IMR-90 (cell line): ENCODE measurements around the gene SIN3B. TPM values are rescaled to one million over a fixed set of nuclear protein-coding genes. Genes with fewer than 3 reads are reported as not detected.

Experiments used
- ATAC-seq: fragments of 200-7000 bp; cut with Tn5 transposase; 2 replicates; pipeline ENCODE4 v1.9.1; 2020; ENCODE audit warnings: low read depth, mild to moderate bottlenecking, moderate library complexity
- BruUV-seq: library from RNA; stranded (reverse); fragments of 400-500 nt; replicated peaks from 2 replicates; lab custom pipeline; 2021; lab: Mats Ljungman, UMichigan
- CTCF ChIA-PET: fragments of 300-600 bp; formaldehyde crosslinking; extraction: SDS; loops from one replicate; lab custom pipeline; 2021; ENCODE audit warnings: antibody characterized with exemption; lab: Yijun Ruan, JAX
- POLR2A ChIA-PET: fragments of 300-600 bp; sonication (Branson Sonifier 250); formaldehyde crosslinking; loops from one replicate; lab custom pipeline; 2022; ENCODE audit warnings: antibody characterized with exemption; ENCODE audit not compliant: unreplicated experiment; lab: Charles Lee
- DNase-seq: peaks from one replicate; pipeline ENCODE4 v3.0.0; 2013
- H2AFZ ChIP-seq: replicated peaks from 2 replicates; pipeline ENCODE3; 2013; ENCODE audit warnings: low read length, mild to moderate bottlenecking; ENCODE audit not compliant: poor library complexity
- H2AK5ac ChIP-seq: 2 replicates; pipeline ENCODE4 v1.6.1; 2013; ENCODE audit warnings: low read depth, low read length, inconsistent platforms
- H2AK9ac ChIP-seq: replicated peaks from 2 replicates; pipeline ENCODE3; 2013; ENCODE audit warnings: mild to moderate bottlenecking, low read depth, low read length, moderate library complexity; ENCODE audit not compliant: poor library complexity
- H2BK120ac ChIP-seq: 2 replicates; pipeline ENCODE4 v1.6.1; 2013; ENCODE audit warnings: low read depth, low read length, inconsistent platforms
- H2BK15ac ChIP-seq: 3 replicates; pipeline ENCODE4 v1.6.1; 2013; ENCODE audit warnings: low read depth, low read length, inconsistent platforms
- H2BK20ac ChIP-seq: 2 replicates; pipeline ENCODE4 v1.6.1; 2013; ENCODE audit warnings: low read depth, mild to moderate bottlenecking, inconsistent platforms, low read length, moderate library complexity
- H2BK5ac ChIP-seq: 2 replicates; pipeline ENCODE4 v1.6.1; 2013; ENCODE audit warnings: mild to moderate bottlenecking, low read depth, low read length, inconsistent platforms; ENCODE audit not compliant: poor library complexity, severe bottlenecking
- H3K14ac ChIP-seq: replicated peaks from 2 replicates; pipeline ENCODE4 v1.6.1; 2013; ENCODE audit warnings: low read depth, low read length, inconsistent platforms
- H3K18ac ChIP-seq: 2 replicates; pipeline ENCODE4 v1.6.1; 2013; ENCODE audit warnings: low read depth, low read length, control low read depth
- H3K23ac ChIP-seq: 2 replicates; pipeline ENCODE4 v1.6.1; 2013; ENCODE audit warnings: low read depth, low read length, inconsistent platforms
- H3K27ac ChIP-seq: 2 replicates; pipeline ENCODE4 v1.5.1; 2013; ENCODE audit warnings: mild to moderate bottlenecking, control low read depth, low read length; ENCODE audit not compliant: insufficient read depth
- H3K27me3 ChIP-seq: 2 replicates; pipeline ENCODE4 v1.6.1; 2013; ENCODE audit warnings: low read length; ENCODE audit not compliant: control insufficient read depth, insufficient read depth
- H3K36me3 ChIP-seq: 2 replicates; pipeline ENCODE4 v1.6.1; 2013; ENCODE audit warnings: low read length, mixed read lengths; ENCODE audit not compliant: control insufficient read depth, insufficient read depth
- H3K4ac ChIP-seq: 2 replicates; pipeline ENCODE4 v1.6.1; 2013; ENCODE audit warnings: low read depth, low read length, inconsistent platforms
- H3K4me1 ChIP-seq: 2 replicates; pipeline ENCODE4 v1.6.1; 2013; ENCODE audit warnings: low read length, mixed read lengths; ENCODE audit not compliant: control insufficient read depth, insufficient read depth
- H3K4me2 ChIP-seq: 2 replicates; pipeline ENCODE4 v1.6.1; 2013; ENCODE audit warnings: low read depth, mild to moderate bottlenecking, control low read depth, low read length, moderate library complexity
- H3K4me3 ChIP-seq: 2 replicates; pipeline ENCODE4 v1.5.1; 2013; ENCODE audit warnings: low read depth, mild to moderate bottlenecking, control low read depth, low read length, moderate library complexity; ENCODE audit not compliant: insufficient read depth
- H3K56ac ChIP-seq: 2 replicates; pipeline ENCODE4 v1.6.1; 2013; ENCODE audit warnings: low read length, inconsistent platforms; ENCODE audit not compliant: insufficient read depth; ENCODE audit errors: extremely low read depth
- H3K79me1 ChIP-seq, 2 experiments: 2 replicates each; pipeline ENCODE4 v1.6.1; 2013; ENCODE audit warnings: low read length in 2 of 2, inconsistent platforms in 1 of 2, low read depth in 1 of 2
- H3K9ac ChIP-seq: 2 replicates; pipeline ENCODE4 v1.6.1; 2013; ENCODE audit warnings: low read depth, low read length, control low read depth
- H3K9me1 ChIP-seq: 2 replicates; pipeline ENCODE4 v1.6.1; 2013; ENCODE audit warnings: low read length, inconsistent platforms; ENCODE audit not compliant: insufficient read depth
- H3K9me3 ChIP-seq: 2 replicates; pipeline ENCODE4 v1.6.1; 2013; ENCODE audit warnings: low read length; ENCODE audit not compliant: control insufficient read depth, insufficient read depth
- H4K20me1 ChIP-seq: 2 replicates; pipeline ENCODE4 v1.6.1; 2013; ENCODE audit warnings: low read length, inconsistent platforms; ENCODE audit not compliant: insufficient read depth
- H4K5ac ChIP-seq: 2 replicates; pipeline ENCODE4 v1.6.1; 2013; ENCODE audit warnings: mild to moderate bottlenecking, low read depth, low read length, control low read depth
- H4K8ac ChIP-seq, 2 experiments: 2 replicates each; pipeline ENCODE4 v1.6.1; 2013; ENCODE audit warnings: low read depth in 2 of 2, low read length in 2 of 2, control low read depth in 1 of 2, inconsistent platforms in 1 of 2
- H4K91ac ChIP-seq: 2 replicates; pipeline ENCODE4 v1.6.1; 2013; ENCODE audit warnings: low read depth, low read length, inconsistent platforms; ENCODE audit not compliant: insufficient read depth
- MAZ ChIP-seq: IDR thresholded peaks from 2 replicates; pipeline ENCODE4 v1.6.1; 2012; ENCODE audit warnings: low read depth, mild to moderate bottlenecking, low read length, improper control_type of control experiment, moderate library complexity, borderline replicate concordance
- MXI1 ChIP-seq: IDR thresholded peaks from 2 replicates; pipeline ENCODE4 v1.6.1; 2012; ENCODE audit warnings: low read depth, mild to moderate bottlenecking, low read length, moderate library complexity, borderline replicate concordance
- NFE2L2 ChIP-seq: fragments of 150-350 bp; IDR thresholded peaks from 2 replicates; pipeline ENCODE4 v1.6.1; 2016; ENCODE audit warnings: low read depth, mild to moderate bottlenecking, low read length
- RAD21 ChIP-seq: IDR thresholded peaks from 2 replicates; pipeline ENCODE4 v1.6.1; 2012; ENCODE audit warnings: low read length, improper control_type of control experiment
- WGBS, 2 experiments: methylation state at CpG; one replicate each; pipeline versions ENCODE4 v1.1.5 to v1.1.7; 2013; ENCODE audit warnings: missing lambda C conversion rate in 2 of 2; ENCODE audit not compliant: insufficient read length in 1 of 2; ENCODE audit errors: extremely low coverage in 2 of 2; 5-methylcytosine and 5-hydroxymethylcytosine counted together
- dilution Hi-C: fragments of 300-500 bp; cut with HindIII; formaldehyde crosslinking; loops from one replicate; pipeline ENCODE4 v1.14.3; 2018; ENCODE audit warnings: low sequenced_read_pairs; ENCODE audit not compliant: unreplicated experiment
- in situ Hi-C: fragments of 300-500 bp; cut with MboI; formaldehyde crosslinking; loops from 3 replicates; pipeline ENCODE4 v1.14.3; 2019; ENCODE audit warnings: low sequenced_read_pairs, inconsistent platforms, mixed read lengths
- intact Hi-C: fragments of 100-400 bp; cut with micrococcal nuclease; formaldehyde crosslinking; loops from 2 replicates; pipeline ENCODE4 v1.10.0; 2022
- polyA plus RNA-seq, 3 experiments: library from polyadenylated mRNA; depleted of rRNA; stranded (reverse); fragments of >200 nt; gene quantifications; 2 replicates each; pipeline ENCODE4 v1.2.3, GENCODE V29; 2012; ENCODE audit warnings: low replicate concordance in 1 of 3
- total RNA-seq: library from RNA; depleted of rRNA; stranded (reverse); fragments of >200 nt; gene quantifications from 2 replicates; pipeline ENCODE4 v1.2.3, GENCODE V29; 2012
- TF ChIP-seq, protein P1 (sequence below): conservative IDR thresholded peaks from 2 replicates; pipeline ENCODE4 v1.5.1; 2012; ENCODE audit warnings: mild to moderate bottlenecking, low read depth, low read length, improper control_type of control experiment

SIN3B gene
- total and polyA plus RNA-seq, 2 of the 4 experiments (the other 2 are of a cell fraction): 7.9 to 40.0 TPM

DNA sequence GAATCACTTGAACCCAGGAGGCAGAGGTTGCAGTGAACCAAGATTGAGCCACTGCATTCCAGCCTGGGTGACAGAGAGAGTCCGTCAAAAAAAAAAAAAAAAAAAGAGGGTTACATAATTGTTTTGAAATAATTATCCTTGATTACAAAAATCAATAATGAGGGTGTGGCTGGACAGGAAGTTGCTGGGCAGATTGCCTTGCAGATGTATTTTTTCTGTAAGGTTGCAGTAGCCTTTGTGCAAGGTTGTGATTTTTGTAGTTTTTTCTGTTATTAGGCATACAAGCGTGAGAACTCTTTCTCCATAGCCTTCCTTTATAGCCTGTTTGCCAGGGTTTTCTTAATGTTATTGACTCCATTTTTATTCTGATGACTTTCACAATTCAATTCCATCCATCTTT is 40.7 kb upstream of the SIN3B start:
- ATAC-seq: no peak
- Histone ChIP-seq H2AFZ (no peak overlapping the region), H2AK5ac (no peak overlapping the region), H4K8ac (no peak overlapping the region), H2BK5ac (no peak overlapping the region), H3K56ac (no peak overlapping the region), H3K27me3 (no peaks in the 10 kb centered on the region), H4K5ac (no peak overlapping the region), H3K9me3 (peaks cover 14% of the 10 kb centered on the region), H3K4ac (no peak overlapping the region), H3K23ac (no peak overlapping the region), H3K79me1 (no peaks in the 10 kb centered on the region), H4K91ac (no peak overlapping the region), H3K27ac (no peak overlapping the region), H2BK20ac (no peak overlapping the region), H2AK9ac (no peak overlapping the region), H3K4me3 (no peak overlapping the region), H4K20me1 (no peaks in the 10 kb centered on the region), H3K14ac (no peak overlapping the region), H2BK15ac (no peak overlapping the region), H3K4me1 (no peaks in the 10 kb centered on the region), H3K9ac (no peak overlapping the region), H3K18ac (no peak overlapping the region), H2BK120ac (no peak overlapping the region), H3K4me2 (no peak overlapping the region), H3K9me1 (no peaks in the 10 kb centered on the region), H3K36me3 (no peaks in the 10 kb centered on the region)
- WGBS, 2 experiments: no CpG with 5 or more reads among the region's 2 CpGs
- ChIA-PET CTCF (interaction anchor here (0.6 kb wide), 1 partner anchor 666 kb away, joined by 3 read pairs; no protein-coding TSS in a partner anchor), POLR2A (no interaction called here)
- dilution Hi-C loops: no loop called here
- BruUV-seq: no TSS peak
- no peak for TF ChIP-seq MXI1
- TF ChIP-seq RAD21: no peak
- TF ChIP-seq, protein P1, sequence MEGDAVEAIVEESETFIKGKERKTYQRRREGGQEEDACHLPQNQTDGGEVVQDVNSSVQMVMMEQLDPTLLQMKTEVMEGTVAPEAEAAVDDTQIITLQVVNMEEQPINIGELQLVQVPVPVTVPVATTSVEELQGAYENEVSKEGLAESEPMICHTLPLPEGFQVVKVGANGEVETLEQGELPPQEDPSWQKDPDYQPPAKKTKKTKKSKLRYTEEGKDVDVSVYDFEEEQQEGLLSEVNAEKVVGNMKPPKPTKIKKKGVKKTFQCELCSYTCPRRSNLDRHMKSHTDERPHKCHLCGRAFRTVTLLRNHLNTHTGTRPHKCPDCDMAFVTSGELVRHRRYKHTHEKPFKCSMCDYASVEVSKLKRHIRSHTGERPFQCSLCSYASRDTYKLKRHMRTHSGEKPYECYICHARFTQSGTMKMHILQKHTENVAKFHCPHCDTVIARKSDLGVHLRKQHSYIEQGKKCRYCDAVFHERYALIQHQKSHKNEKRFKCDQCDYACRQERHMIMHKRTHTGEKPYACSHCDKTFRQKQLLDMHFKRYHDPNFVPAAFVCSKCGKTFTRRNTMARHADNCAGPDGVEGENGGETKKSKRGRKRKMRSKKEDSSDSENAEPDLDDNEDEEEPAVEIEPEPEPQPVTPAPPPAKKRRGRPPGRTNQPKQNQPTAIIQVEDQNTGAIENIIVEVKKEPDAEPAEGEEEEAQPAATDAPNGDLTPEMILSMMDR: no peak
- TF ChIP-seq NFE2L2: no peak
- TF ChIP-seq MAZ: no peak
- intact Hi-C loops: no loop called here
- in situ Hi-C loops: no loop called here
- DNase-seq: no peak
